ENCODE data around the gene PBX3. TPM values are rescaled to one million over a fixed set of nuclear protein-coding genes. Genes with fewer than 3 reads are reported as not detected.

Gene PBX3
- total and polyA plus RNA-seq, 9 of the 15 experiments (the other 6 are each of a cell fraction or from before 2014, with no cell fraction given), result 0.14 to 5.8 (median 0.92) TPM

DNA sequence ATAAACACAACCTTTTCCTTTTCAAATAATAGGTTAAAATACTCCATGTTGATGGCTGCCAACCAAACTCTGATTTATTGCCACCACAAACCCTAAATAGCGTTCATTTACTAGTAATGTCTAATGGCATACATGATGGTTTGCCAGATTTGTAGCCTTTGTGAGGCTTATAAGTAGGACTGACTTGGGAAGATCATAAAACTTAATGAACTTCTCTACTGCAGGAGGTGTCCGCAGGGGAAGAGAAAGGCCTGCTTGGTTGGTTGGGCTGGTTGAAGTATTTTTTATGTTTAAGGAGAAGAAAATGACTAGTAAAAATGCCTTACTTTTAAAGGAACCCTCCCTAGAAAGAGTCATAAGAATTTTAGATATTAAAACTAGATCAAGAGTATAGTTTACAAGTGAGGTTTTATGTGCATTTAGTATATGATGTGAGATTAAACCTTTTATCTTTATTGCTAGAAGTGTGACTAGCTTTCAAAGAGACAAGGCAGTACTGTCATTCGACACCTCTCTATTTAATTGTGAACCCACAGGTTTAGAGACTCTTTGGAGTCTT lies 5.0 kb downstream of the PBX3 start (continued):
- no peak for TF ChIP-seq PTBP1 (IDR thresholded peaks at IDR 0.05; ENCODE audit: low read depth, low read length)
- TF ChIP-seq, protein P1, sequence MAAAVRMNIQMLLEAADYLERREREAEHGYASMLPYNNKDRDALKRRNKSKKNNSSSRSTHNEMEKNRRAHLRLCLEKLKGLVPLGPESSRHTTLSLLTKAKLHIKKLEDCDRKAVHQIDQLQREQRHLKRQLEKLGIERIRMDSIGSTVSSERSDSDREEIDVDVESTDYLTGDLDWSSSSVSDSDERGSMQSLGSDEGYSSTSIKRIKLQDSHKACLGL (CRISPR knock-in tag; IDR thresholded peaks at IDR 0.05; ENCODE audit: borderline replicate concordance, poor library complexity, severe bottlenecking), result no peak
- TF ChIP-seq, protein P2, sequence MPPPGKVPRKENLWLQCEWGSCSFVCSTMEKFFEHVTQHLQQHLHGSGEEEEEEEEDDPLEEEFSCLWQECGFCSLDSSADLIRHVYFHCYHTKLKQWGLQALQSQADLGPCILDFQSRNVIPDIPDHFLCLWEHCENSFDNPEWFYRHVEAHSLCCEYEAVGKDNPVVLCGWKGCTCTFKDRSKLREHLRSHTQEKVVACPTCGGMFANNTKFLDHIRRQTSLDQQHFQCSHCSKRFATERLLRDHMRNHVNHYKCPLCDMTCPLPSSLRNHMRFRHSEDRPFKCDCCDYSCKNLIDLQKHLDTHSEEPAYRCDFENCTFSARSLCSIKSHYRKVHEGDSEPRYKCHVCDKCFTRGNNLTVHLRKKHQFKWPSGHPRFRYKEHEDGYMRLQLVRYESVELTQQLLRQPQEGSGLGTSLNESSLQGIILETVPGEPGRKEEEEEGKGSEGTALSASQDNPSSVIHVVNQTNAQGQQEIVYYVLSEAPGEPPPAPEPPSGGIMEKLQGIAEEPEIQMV (tag; conservative IDR thresholded peaks at IDR 0.05; ENCODE audit: low read depth), result no peak
- no peak for TF ChIP-seq ZEB2 (IDR thresholded peaks at IDR 0.05)

DNA sequence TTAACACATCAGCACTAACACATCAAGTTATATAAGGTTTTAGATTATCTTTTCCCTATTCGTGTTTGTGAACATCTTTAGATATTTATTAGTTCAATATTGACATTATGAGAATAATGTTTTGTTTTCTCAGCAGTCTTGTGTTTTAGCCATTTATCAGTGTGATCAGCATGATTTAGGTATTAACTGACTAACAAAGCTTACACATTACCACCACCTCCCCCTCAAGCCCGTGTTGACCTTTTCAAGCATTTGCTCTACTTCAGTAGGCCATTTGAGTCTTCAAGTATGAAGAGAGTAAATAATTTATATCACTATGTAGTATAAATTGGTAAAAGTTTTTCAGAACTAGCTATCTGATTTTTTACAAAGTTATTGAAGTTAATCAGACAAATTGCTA lies 6.9 kb downstream of the PBX3 start:
- Histone ChIP-seq H3K4me2 (ENCODE audit: insufficient read depth, low read length) (no peak overlapping the region), H3K9ac (ENCODE audit: insufficient read depth in 1 of 2, low read depth in 2 of 2, low read length in 2 of 2) (no peak overlapping the region), H3K27me3 (ENCODE audit: control insufficient read depth in 2 of 2, insufficient read depth in 2 of 2, low read length in 2 of 2) (peaks cover 3 to 7% of the 10 kb centered on the region in 2 experiments; a peak in 3 of 5 replicates), H2AFZ (ENCODE audit: low read depth, low read length) (no peak overlapping the region), H3K79me2 (ENCODE audit: control insufficient read depth, insufficient read depth, low read length) (no peaks in the 10 kb centered on the region), H4K20me1 (replicated peaks; ENCODE audit: control insufficient read depth, insufficient read depth, low read length) (peaks cover 4% of the 10 kb centered on the region; the same call in 1 of the 2 replicates), H3K27ac (ENCODE audit: extremely low read depth, low read depth, low read length) (no peak overlapping the region), H3K4me3 (no peak overlapping the region), H3K4me1 (replicated peaks in 1 of 2; ENCODE audit: control insufficient read depth in 2 of 2, insufficient read depth in 2 of 2, low read length in 2 of 2) (no peaks in the 10 kb centered on the region), H3K9me3 (replicated peaks; ENCODE audit: control insufficient read depth, insufficient read depth, low read depth, low read length) (no peaks in the 10 kb centered on the region), H3K36me3 (ENCODE audit: control insufficient read depth, insufficient read depth, low read length) (no peaks in the 10 kb centered on the region), H3K9me1 (ENCODE audit: control insufficient read depth, insufficient read depth, low read length) (no peaks in the 10 kb centered on the region)
- in situ Hi-C loops (cut with MboI), result no loop called here
- no TSS peak for BruUV-seq (replicated peaks)
- ATAC-seq (no peak), DNase-seq (ENCODE audit: extremely low read depth in 1 of 4, low spot score in 3 of 4) (no peak), FAIRE-seq (no peak)
- 0% methylated on average over 2 of the region's 2 CpGs for WGBS (ENCODE audit: insufficient coverage, low coverage, missing lambda C conversion rate)
- CTCF ChIA-PET (ENCODE audit: low intra/inter-chr PET ratio), result no interaction called here
- no peak for TF ChIP-seq ZNF124 (CRISPR knock-in tag; IDR thresholded peaks at IDR 0.05)
- TF ChIP-seq, protein P3, sequence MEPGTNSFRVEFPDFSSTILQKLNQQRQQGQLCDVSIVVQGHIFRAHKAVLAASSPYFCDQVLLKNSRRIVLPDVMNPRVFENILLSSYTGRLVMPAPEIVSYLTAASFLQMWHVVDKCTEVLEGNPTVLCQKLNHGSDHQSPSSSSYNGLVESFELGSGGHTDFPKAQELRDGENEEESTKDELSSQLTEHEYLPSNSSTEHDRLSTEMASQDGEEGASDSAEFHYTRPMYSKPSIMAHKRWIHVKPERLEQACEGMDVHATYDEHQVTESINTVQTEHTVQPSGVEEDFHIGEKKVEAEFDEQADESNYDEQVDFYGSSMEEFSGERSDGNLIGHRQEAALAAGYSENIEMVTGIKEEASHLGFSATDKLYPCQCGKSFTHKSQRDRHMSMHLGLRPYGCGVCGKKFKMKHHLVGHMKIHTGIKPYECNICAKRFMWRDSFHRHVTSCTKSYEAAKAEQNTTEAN (CRISPR knock-in tag; IDR thresholded peaks at IDR 0.05), result no peak
- POLR2A ChIA-PET, result no interaction called here
- intact Hi-C loops (cut with micrococcal nuclease), result loop anchor here (10.0 kb wide), 1 partner anchor 71 kb away; no protein-coding TSS in a partner anchor
